Sciatic nerve (tissue), 2 donors: ENCODE measurements around the gene KRT82. TPM values are rescaled to one million over a fixed set of nuclear protein-coding genes. Genes with fewer than 3 reads are reported as not detected.
A peak's percentile ranks its signal among the peaks of the same experiment; 100 is the strongest.

Experiments used
- ATAC-seq: fragments of 200-7000 bp; cut with Tn5 transposase; one replicate; pipeline ENCODE4 v1.9.1; 2020; ENCODE audit warnings: mild to moderate bottlenecking, moderate library complexity
- DNase-seq: peaks from one replicate; pipeline ENCODE4 v3.0.0-alpha.2; 2020; ENCODE audit warnings: low spot score
- intact Hi-C: fragments of 100-400 bp; cut with DNase I; formaldehyde crosslinking; loops from one replicate; pipeline ENCODE4 v1.14.2; 2022
- total RNA-seq: library from RNA; stranded (reverse); fragmentation: NEBNext Ultra II Directional; extraction: Animal tissue kit (Norgen Biotek cat#: 25700); gene quantifications from one replicate; pipeline ENCODE4 v1.2.1, GENCODE V29; 2021
- donor health status: DM: no; HTN: no; CAD: no.
- donor health status: DM: no; HTN: no; CAD: no.

KRT82 gene
- total RNA-seq, 1 donor from 2014 or later: not detected

- ATAC-seq: no peak
- intact Hi-C loops: no loop called here
- DNase-seq: no peak
These were observed 36.9 kb downstream of the KRT82 start for GRCh38 chr12:52369211-52369610.

- DNase-seq: no peak
- intact Hi-C loops: no loop called here
- ATAC-seq: no peak
These were observed 37.6 kb downstream of the KRT82 start for GRCh38 chr12:52368508-52368907.

- intact Hi-C loops: no loop called here
- DNase-seq (no peak), ATAC-seq (no peak)
These were observed 38.3 kb downstream of the KRT82 start for GRCh38 chr12:52367876-52368275.

GRCh38 chr12:52366738-52367485 is 39.2 kb downstream of the KRT82 start, which contains the start of gene KRT85:
TSS of gene KRT85 (minus strand) at chr12:52367481. CDS start at chr12:52367405, 76 bp downstream.
- ATAC-seq (no peak), DNase-seq (no peak)
- intact Hi-C loops: no loop called here

GRCh38 chr12:52364901-52365489 is 41.1 kb downstream of the KRT82 start:
- DNase-seq: no peak
- intact Hi-C loops: no loop called here
- ATAC-seq: no peak

GRCh38 chr12:52364061-52364460 is 42.1 kb downstream of the KRT82 start:
- DNase-seq (no peak), ATAC-seq (no peak)
- intact Hi-C loops: no loop called here

GRCh38 chr12:52363111-52363679 is 42.9 kb downstream of the KRT82 start:
- intact Hi-C loops: no loop called here
- DNase-seq (no peak), ATAC-seq (no peak)

GRCh38 chr12:52362118-52362726 is 43.9 kb downstream of the KRT82 start:
- intact Hi-C loops: no loop called here
- DNase-seq: no peak

GRCh38 chr12:52361553-52361952 is 44.6 kb downstream of the KRT82 start:
- intact Hi-C loops: no loop called here
- DNase-seq: peak; percentile 17
- no peak for ATAC-seq

More at GRCh38 chr12:52362118-52362726, 43.9 kb downstream of the KRT82 start:
- no peak for ATAC-seq

- DNase-seq (peak; percentile 53), ATAC-seq (peak; percentile 23)
- intact Hi-C loops: no loop called here
These were observed 45.4 kb downstream of the KRT82 start for GRCh38 chr12:52360663-52361271.

GRCh38 chr12:52360106-52360662 is 46.0 kb downstream of the KRT82 start:
- intact Hi-C loops: no loop called here

GRCh38 chr12:52359621-52360061 is 46.5 kb downstream of the KRT82 start:
- ATAC-seq: no peak
- peak; percentile 32 for DNase-seq
- intact Hi-C loops: no loop called here

More at GRCh38 chr12:52360106-52360662, 46.0 kb downstream of the KRT82 start:
- no peak for ATAC-seq
- DNase-seq: peak; percentile 30

GRCh38 chr12:52358575-52359350 is 47.4 kb downstream of the KRT82 start:
- ATAC-seq: no peak
- intact Hi-C loops: no loop called here
- DNase-seq: no peak

GRCh38 chr12:52356762-52357580 is 49.2 kb downstream of the KRT82 start:
- peak; percentile 37 for DNase-seq
- ATAC-seq: no peak
- intact Hi-C loops: no loop called here

- intact Hi-C loops: no loop called here
- ATAC-seq (no peak), DNase-seq (peak; percentile 53)
These were observed 49.9 kb downstream of the KRT82 start for GRCh38 chr12:52356031-52356761.

GRCh38 chr12:52355176-52355575 is 51.0 kb downstream of the KRT82 start:
- DNase-seq (peak; percentile 26), ATAC-seq (no peak)
- intact Hi-C loops: no loop called here

GRCh38 chr12:52354200-52354599 is 51.9 kb downstream of the KRT82 start:
- peak; percentile 56 for DNase-seq
- intact Hi-C loops: no loop called here
- no peak for ATAC-seq
